ENCODE data around the gene CIC. TPM values are rescaled to one million over a fixed set of nuclear protein-coding genes. Genes with fewer than 3 reads are reported as not detected.

The CIC gene
- total and polyA plus RNA-seq, 9 of the 15 experiments (the other 6 are each of a cell fraction or from before 2014, with no cell fraction given), result 0.07 to 44.7 (median 8.6) TPM

GRCh38 chr19:42283188-42284065 is 14.4 kb downstream of the CIC start:
- Histone ChIP-seq H3K9ac (ENCODE audit: insufficient read depth in 1 of 2, low read depth in 2 of 2, low read length in 2 of 2) (peak overlapping the region; percentile 68 to 94), H3K4me1 (replicated peaks in 1 of 2; ENCODE audit: control insufficient read depth in 2 of 2, insufficient read depth in 2 of 2, low read length in 2 of 2) (peaks cover 49 to 85% of the 10 kb centered on the region in 2 experiments), H3K4me2 (ENCODE audit: insufficient read depth, low read length) (peak overlapping the region; percentile 97), H3K27ac (ENCODE audit: extremely low read depth, low read depth, low read length) (peak overlapping the region; percentile 90), H2AFZ (ENCODE audit: low read depth, low read length) (peak overlapping the region; percentile 64; the same call in 1 of the 2 replicates), H3K9me3 (replicated peaks; ENCODE audit: control insufficient read depth, insufficient read depth, low read depth, low read length) (no peaks in the 10 kb centered on the region), H3K36me3 (ENCODE audit: control insufficient read depth, insufficient read depth, low read length) (peaks cover 19% of the 10 kb centered on the region; the same call in 2 of the 3 replicates), H3K79me2 (ENCODE audit: control insufficient read depth, insufficient read depth, low read length) (peaks cover 71% of the 10 kb centered on the region), H3K9me1 (ENCODE audit: control insufficient read depth, insufficient read depth, low read length) (no peaks in the 10 kb centered on the region), H3K4me3 (peak overlapping the region; percentile 48), H3K27me3 (ENCODE audit: control insufficient read depth in 2 of 2, insufficient read depth in 2 of 2, low read length in 2 of 2) (no peaks in the 10 kb centered on the region; a peak in 1 of 5 replicates), H4K20me1 (replicated peaks; ENCODE audit: control insufficient read depth, insufficient read depth, low read length) (0 out of 2 replicates have a peak, but pooled peaks cover 8% of the 10 kb centered on the region)
- WGBS (ENCODE audit: insufficient coverage, low coverage, missing lambda C conversion rate), result 5% methylated on average over 35 of the region's 74 CpGs
- intact Hi-C loops (cut with micrococcal nuclease), result no loop called here
- DNase-seq (ENCODE audit: extremely low read depth in 1 of 4, low spot score in 3 of 4) (peak; percentile 84 to 98 (median 91)), FAIRE-seq (peak; percentile 87), ATAC-seq (peak; percentile 78)
- CTCF ChIA-PET (ENCODE audit: low intra/inter-chr PET ratio), result interaction anchor here (0.8 kb wide), 1 partner anchor 42 kb away, joined by 3 read pairs; the partner anchor contains the start of gene MEGF8
- POLR2A ChIA-PET, result interaction anchor here (0.8 to 2.1 kb wide), 7 partner anchors 9 to 145 kb away, joined by 3 to 10 read pairs (median 4); partner anchors contain the start of gene CIC
- BruUV-seq (replicated peaks), result no TSS peak
- in situ Hi-C loops (cut with MboI), result no loop called here
- TF ChIP-seq, protein P1, sequence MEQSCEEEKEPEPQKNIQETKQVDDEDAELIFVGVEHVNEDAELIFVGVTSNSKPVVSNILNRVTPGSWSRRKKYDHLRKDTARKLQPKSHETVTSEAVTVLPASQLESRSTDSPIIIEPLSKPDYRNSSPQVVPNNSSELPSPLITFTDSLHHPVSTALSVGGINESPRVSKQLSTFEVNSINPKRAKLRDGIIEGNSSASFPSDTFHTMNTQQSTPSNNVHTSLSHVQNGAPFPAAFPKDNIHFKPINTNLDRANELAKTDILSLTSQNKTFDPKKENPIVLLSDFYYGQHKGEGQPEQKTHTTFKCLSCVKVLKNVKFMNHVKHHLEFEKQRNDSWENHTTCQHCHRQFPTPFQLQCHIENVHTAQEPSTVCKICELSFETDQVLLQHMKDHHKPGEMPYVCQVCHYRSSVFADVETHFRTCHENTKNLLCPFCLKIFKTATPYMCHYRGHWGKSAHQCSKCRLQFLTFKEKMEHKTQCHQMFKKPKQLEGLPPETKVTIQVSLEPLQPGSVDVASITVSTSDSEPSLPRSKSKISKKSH (CRISPR knock-in tag; IDR thresholded peaks at IDR 0.05), result no peak
- no peak for TF ChIP-seq TBP (optimal IDR thresholded peaks at IDR 0.05; ENCODE audit: low read depth, low read length)
- TF ChIP-seq RBBP5 (IDR thresholded peaks at IDR 0.05; ENCODE audit: borderline replicate concordance, insufficient read depth, low read length, poor library complexity, severe bottlenecking), result peak; percentile 63
- peak; percentile 43; the same call in 1 of the 2 replicates for TF ChIP-seq PHF8 (IDR thresholded peaks at IDR 0.05; ENCODE audit: borderline replicate concordance, low read length)
- TF ChIP-seq BRCA1 (IDR thresholded peaks at IDR 0.05), result no peak
- TF ChIP-seq BRCA1 (CRISPR knock-in tag; IDR thresholded peaks at IDR 0.05), result 0 out of 2 replicates have a peak, but pooled peaks have one; percentile 16
- TF ChIP-seq ZEB2 (IDR thresholded peaks at IDR 0.05), result 0 out of 2 replicates have a peak, but pooled peaks have one; percentile 29
- no peak for TF ChIP-seq ZNF253 (CRISPR knock-in tag; conservative IDR thresholded peaks at IDR 0.05)
- peak; percentile 62 for TF ChIP-seq CCNT2 (IDR thresholded peaks at IDR 0.05; ENCODE audit: borderline replicate concordance, extremely low read depth, insufficient read length, low read depth, low read length)
- TF ChIP-seq CTBP1 (IDR thresholded peaks at IDR 0.05; ENCODE audit: borderline replicate concordance), result peak; percentile 56; the same call in 1 of the 2 replicates
